Naive B cell (primary cell): ENCODE measurements around the gene DBP. TPM values are rescaled to one million over a fixed set of nuclear protein-coding genes. Genes with fewer than 3 reads are reported as not detected.
"Not testable (repeated sequence)": the region's sequence is repeated elsewhere in the genome, so short reads cannot be mapped to it uniquely, and the experiment has no call there.

Experiments
- ATAC-seq, 2 donors: fragments of 150-1000 bp; cut with Tn5 transposase; 2 replicates each; pipeline ENCODE4 v1.10.0; 2021; ENCODE audit warnings: low read depth in 2 of 2, mild to moderate bottlenecking in 2 of 2, moderate library complexity in 2 of 2
- DNase-seq: peaks from one replicate; pipeline ENCODE4 v3.0.0; 2022
- H3K27ac Mint-ChIP-seq, 6 donors: one replicate each; pipeline ENCODE4 v1.8.0; 2020 to 2022; ENCODE audit warnings: mild to moderate bottlenecking in 6 of 6, mixed read lengths in 6 of 6, moderate library complexity in 5 of 6, inconsistent platforms in 2 of 6
- H3K27me3 Mint-ChIP-seq, 3 donors: one replicate each; pipeline ENCODE4 v1.8.0; 2021 to 2022; ENCODE audit warnings: mixed read lengths in 3 of 3, mild to moderate bottlenecking in 1 of 3
- H3K36me3 Mint-ChIP-seq, 2 donors: one replicate each; pipeline ENCODE4 v1.8.0; 2020 to 2022; ENCODE audit warnings: mixed read lengths in 2 of 2, inconsistent platforms in 1 of 2, mild to moderate bottlenecking in 1 of 2
- H3K4me1 Mint-ChIP-seq, 3 donors: one replicate each; pipeline ENCODE4 v1.8.0; 2020 to 2022; ENCODE audit warnings: mixed read lengths in 3 of 3, inconsistent platforms in 1 of 3, mild to moderate bottlenecking in 1 of 3, moderate library complexity in 1 of 3
- H3K4me3 Mint-ChIP-seq, 8 donors: one replicate each; pipeline ENCODE4 v1.8.0; 2020 to 2022; ENCODE audit warnings: mild to moderate bottlenecking in 8 of 8, mixed read lengths in 8 of 8, moderate library complexity in 8 of 8, inconsistent platforms in 2 of 8
- H3K9me3 Mint-ChIP-seq, 7 donors: one replicate each; pipeline ENCODE4 v1.8.0; 2020 to 2022; ENCODE audit warnings: mixed read lengths in 7 of 7, mild to moderate bottlenecking in 5 of 7, inconsistent platforms in 2 of 7, moderate library complexity in 1 of 7
- polyA plus RNA-seq, 6 donors: library from polyadenylated mRNA; unstranded; fragments of 300-500 nt; fragmentation: Illumina TruSeq; gene quantifications; one replicate each; pipeline ENCODE4 v1.2.3, GENCODE V29; 2021; ENCODE audit warnings: low read depth in 6 of 6

Gene DBP
- polyA plus RNA-seq: 10 to 100 TPM; 27.6 to 73.8 (median 46.4) TPM

GRCh38 chr19:48636859-48637448, at the start of gene DBP:
TSS of gene DBP (minus strand) at chr19:48637379. CDS start at chr19:48636994, 385 bp downstream.
- ATAC-seq (no peak), DNase-seq (no peak)
- Mint-ChIP-seq H3K27ac (peak within 1 kb of the TSS; percentile 92 to 100 (median 99)), H3K4me3 (peak within 1 kb of the TSS; percentile 88 to 99 (median 98)), H3K36me3 (peaks cover 0 to 18% of the 10 kb centered on the region in 2 donors), H3K4me1 (peaks cover 50 to 60% (median 57%) of the 10 kb centered on the region in 3 donors), H3K27me3 (no peaks in the 10 kb centered on the region), H3K9me3 (peaks cover 0 to 7% (median 0%) of the 10 kb centered on the region in 7 donors)

DNA sequence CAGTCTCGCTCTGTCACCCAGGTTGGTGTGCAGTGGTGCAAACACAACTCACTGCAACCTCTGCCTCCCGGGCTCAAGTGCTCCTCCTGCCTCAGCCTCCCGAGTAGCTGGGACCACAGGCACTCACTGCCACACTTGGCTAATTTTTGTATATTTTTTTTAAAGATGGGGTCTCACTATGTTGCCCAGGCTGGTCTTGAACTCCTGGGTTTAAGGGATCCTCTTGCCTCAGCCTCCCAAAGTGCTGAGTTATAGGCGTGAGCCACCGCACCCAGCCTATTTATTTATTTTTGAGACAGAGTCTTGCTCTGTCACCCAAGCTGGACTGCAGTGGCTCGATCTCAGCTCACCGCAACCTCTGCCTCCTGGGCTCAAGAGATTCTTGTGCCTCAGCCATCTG, 49.5 kb upstream of the DBP start:
- not testable (repeated sequence) for H3K4me3 Mint-ChIP-seq, H3K36me3 Mint-ChIP-seq, H3K27me3 Mint-ChIP-seq, DNase-seq, H3K9me3 Mint-ChIP-seq, H3K4me1 Mint-ChIP-seq, ATAC-seq
- H3K27ac Mint-ChIP-seq: peak overlapping the region in 1 of 6 donors; percentile 82

DNA sequence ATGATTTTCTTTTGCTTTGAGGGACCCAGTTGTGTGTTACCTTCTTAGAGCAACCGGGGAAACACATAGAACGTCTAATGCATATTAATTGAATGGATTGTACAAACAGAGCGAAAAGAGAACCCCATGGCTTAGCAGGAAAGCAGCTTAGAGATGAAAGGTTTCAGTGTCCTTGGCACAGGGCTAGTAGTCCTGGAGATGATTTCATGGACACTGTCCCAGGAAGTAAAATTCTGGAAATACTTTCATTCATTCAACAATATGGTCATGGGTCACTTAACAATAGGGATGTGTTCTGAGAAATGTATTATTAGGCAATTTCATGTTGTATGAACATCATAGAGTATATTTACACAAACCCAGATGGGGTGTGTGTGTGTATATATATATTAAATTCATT, 48.9 kb upstream of the DBP start:
- DNase-seq (no peak), ATAC-seq (no peak)
- H3K36me3 Mint-ChIP-seq: no peaks in the 10 kb centered on the region
- H3K9me3 Mint-ChIP-seq: no peaks in the 10 kb centered on the region
- H3K4me1 Mint-ChIP-seq: peaks cover 0 to 4% (median 0%) of the 10 kb centered on the region in 3 donors
- H3K4me3 Mint-ChIP-seq: no peak overlapping the region
- no peak overlapping the region for H3K27ac Mint-ChIP-seq
- H3K27me3 Mint-ChIP-seq: no peaks in the 10 kb centered on the region

DNA sequence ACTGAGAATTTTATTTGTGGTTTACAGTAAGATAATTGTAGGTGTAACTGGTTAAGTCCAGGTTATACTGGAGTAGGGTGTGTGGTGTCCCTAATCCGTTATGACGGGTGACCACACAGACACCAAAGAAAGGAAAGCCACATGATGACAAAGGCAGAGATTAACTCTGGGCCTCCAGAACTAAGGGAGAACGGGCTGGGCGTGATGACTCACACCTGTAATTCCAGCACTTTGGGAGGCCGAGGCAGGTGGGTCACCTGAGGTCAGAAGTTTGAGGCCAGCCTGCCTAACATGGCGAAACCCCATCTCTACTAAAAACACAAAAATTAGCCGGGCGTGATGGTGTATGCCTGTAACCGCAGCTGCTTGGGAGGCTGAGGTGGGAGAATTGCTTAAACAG, 48.4 kb upstream of the DBP start:
- ATAC-seq (no peak), DNase-seq (no peak)
- H3K4me3 Mint-ChIP-seq: no peak overlapping the region

GRCh38 chr19:48683349-48683748, 46.2 kb upstream of the DBP start:
- DNase-seq: peak; percentile 20
- peak overlapping the region in 1 of 6 donors; percentile 69 for H3K27ac Mint-ChIP-seq
- no peaks in the 10 kb centered on the region for H3K36me3 Mint-ChIP-seq
- ATAC-seq: peak; percentile 41 to 49
- H3K4me1 Mint-ChIP-seq: peaks cover 0 to 4% (median 0%) of the 10 kb centered on the region in 3 donors
- peak overlapping the region in 6 of 8 donors; percentile 15 to 79 (median 53) for H3K4me3 Mint-ChIP-seq
- H3K9me3 Mint-ChIP-seq: no peaks in the 10 kb centered on the region
- no peaks in the 10 kb centered on the region for H3K27me3 Mint-ChIP-seq

More for the DNA sequence above, 48.4 kb upstream of the DBP start:
- no peaks in the 10 kb centered on the region for H3K9me3 Mint-ChIP-seq
- peaks cover 0 to 4% (median 0%) of the 10 kb centered on the region in 3 donors for H3K4me1 Mint-ChIP-seq
- no peaks in the 10 kb centered on the region for H3K36me3 Mint-ChIP-seq
- H3K27ac Mint-ChIP-seq: peak overlapping the region in 2 of 6 donors; percentile 10 to 20
- H3K27me3 Mint-ChIP-seq: no peaks in the 10 kb centered on the region

DNA sequence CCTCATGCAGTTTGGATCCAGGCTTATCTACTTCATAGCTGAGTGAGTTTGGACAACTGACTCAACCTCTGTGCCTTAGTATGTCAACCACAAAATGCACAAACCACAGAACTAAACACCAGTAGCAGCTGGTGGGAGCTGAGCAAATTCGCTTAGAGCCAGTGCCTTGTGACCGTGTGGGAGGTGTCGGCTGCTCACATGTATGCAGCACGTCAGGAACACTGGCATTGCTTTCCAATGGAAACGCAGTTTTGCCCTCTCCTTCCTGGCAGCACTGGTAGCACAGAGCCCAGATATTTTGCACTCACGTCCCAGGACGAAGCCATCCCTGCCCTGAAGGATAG, 43.9 kb upstream of the DBP start:
- H3K27me3 Mint-ChIP-seq: no peaks in the 10 kb centered on the region
- no peaks in the 10 kb centered on the region for H3K36me3 Mint-ChIP-seq
- ATAC-seq (no peak), DNase-seq (no peak)
- H3K4me1 Mint-ChIP-seq: peaks cover 0 to 4% (median 0%) of the 10 kb centered on the region in 3 donors
- no peak overlapping the region for H3K27ac Mint-ChIP-seq
- no peaks in the 10 kb centered on the region for H3K9me3 Mint-ChIP-seq
- no peak overlapping the region for H3K4me3 Mint-ChIP-seq

GRCh38 chr19:48680436-48681126, 43.4 kb upstream of the DBP start:
- ATAC-seq (no peak), DNase-seq (no peak)
- Mint-ChIP-seq H3K9me3 (no peaks in the 10 kb centered on the region), H3K27ac (no peak overlapping the region), H3K4me3 (no peak overlapping the region), H3K27me3 (peaks cover 0 to under 1% (median 0%) of the 10 kb centered on the region in 3 donors), H3K4me1 (peaks cover under 1 to 4% (median 1%) of the 10 kb centered on the region in 3 donors), H3K36me3 (no peaks in the 10 kb centered on the region)

- H3K4me1 Mint-ChIP-seq, H3K9me3 Mint-ChIP-seq, ATAC-seq, H3K4me3 Mint-ChIP-seq, H3K27ac Mint-ChIP-seq, H3K27me3 Mint-ChIP-seq, H3K36me3 Mint-ChIP-seq, DNase-seq: not testable (repeated sequence)
Observed at GRCh38 chr19:48680006-48680405, 42.8 kb upstream of the DBP start.

DNA sequence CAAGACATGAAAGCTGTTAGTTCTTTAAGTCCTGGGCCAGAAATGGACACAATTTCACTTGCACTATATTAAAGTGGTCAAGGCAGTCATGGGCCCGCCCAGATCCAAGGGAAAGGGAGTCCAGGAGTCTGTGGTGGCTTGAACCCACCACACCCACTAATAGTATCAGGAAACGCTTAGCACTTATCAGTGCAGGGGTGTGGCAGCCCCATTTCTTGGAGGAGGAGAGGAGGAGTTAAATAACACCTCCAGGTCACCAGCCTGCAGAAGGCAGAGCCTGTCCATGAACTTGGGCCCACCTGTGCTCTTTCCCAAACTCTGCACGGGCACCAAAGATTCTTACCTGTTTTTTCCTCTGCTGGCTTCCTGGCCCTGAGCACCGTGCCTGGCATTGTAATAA, 41.0 kb upstream of the DBP start:
- H3K36me3 Mint-ChIP-seq: no peaks in the 10 kb centered on the region
- H3K27ac Mint-ChIP-seq: peak overlapping the region in 1 of 6 donors; percentile 66
- no peak overlapping the region for H3K4me3 Mint-ChIP-seq
- DNase-seq (no peak), ATAC-seq (no peak)
- H3K4me1 Mint-ChIP-seq: peaks cover 7 to 11% (median 9%) of the 10 kb centered on the region in 3 donors
- H3K9me3 Mint-ChIP-seq: no peaks in the 10 kb centered on the region
- H3K27me3 Mint-ChIP-seq: peaks cover 0 to 5% (median 3%) of the 10 kb centered on the region in 3 donors

DNA sequence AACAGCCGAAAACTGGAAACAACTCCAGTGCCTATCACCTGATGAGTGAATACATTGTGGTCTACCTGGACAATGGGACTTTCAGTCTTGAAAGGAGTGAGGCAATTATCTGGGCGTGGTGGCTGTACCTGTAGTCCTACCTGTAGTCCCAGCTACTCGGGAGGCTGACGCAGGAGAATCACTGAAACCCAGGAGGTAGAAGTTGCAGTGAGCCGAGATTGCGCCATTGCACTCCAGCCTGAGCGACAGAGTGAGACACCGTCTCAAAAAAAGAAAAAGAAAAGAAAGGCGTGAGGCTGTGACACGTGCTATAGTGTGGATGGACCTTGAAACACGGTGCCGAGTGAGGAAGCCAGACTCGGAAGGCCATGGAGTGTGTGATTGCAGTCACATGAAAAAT, 39.7 kb upstream of the DBP start:
- H3K9me3 Mint-ChIP-seq: no peaks in the 10 kb centered on the region
- H3K4me1 Mint-ChIP-seq: peaks cover 7 to 9% (median 8%) of the 10 kb centered on the region in 3 donors
- no peaks in the 10 kb centered on the region for H3K36me3 Mint-ChIP-seq
- no peak for DNase-seq
- H3K4me3 Mint-ChIP-seq: no peak overlapping the region
- peaks cover 0 to 5% (median 3%) of the 10 kb centered on the region in 3 donors for H3K27me3 Mint-ChIP-seq
- no peak for ATAC-seq
- no peak overlapping the region for H3K27ac Mint-ChIP-seq

GRCh38 chr19:48676487-48676886, 39.3 kb upstream of the DBP start:
- Mint-ChIP-seq H3K4me3 (no peak overlapping the region), H3K27me3 (peaks cover 0 to 5% (median 3%) of the 10 kb centered on the region in 3 donors), H3K4me1 (peaks cover 7 to 9% (median 8%) of the 10 kb centered on the region in 3 donors), H3K9me3 (no peaks in the 10 kb centered on the region), H3K36me3 (no peaks in the 10 kb centered on the region), H3K27ac (no peak overlapping the region)
- DNase-seq (no peak), ATAC-seq (no peak)

- H3K27ac Mint-ChIP-seq: peak overlapping the region in 5 of 6 donors; percentile 10 to 67 (median 49)
- DNase-seq: peak; percentile 73
- H3K4me3 Mint-ChIP-seq: peak overlapping the region in 4 of 8 donors; percentile 12 to 78 (median 21)
- H3K27me3 Mint-ChIP-seq: peaks cover 0 to 5% (median 3%) of the 10 kb centered on the region in 3 donors
- no peaks in the 10 kb centered on the region for H3K36me3 Mint-ChIP-seq
- H3K4me1 Mint-ChIP-seq: peaks cover 7 to 10% (median 8%) of the 10 kb centered on the region in 3 donors
- H3K9me3 Mint-ChIP-seq: no peaks in the 10 kb centered on the region
- ATAC-seq: peak; percentile 91 to 97
Observed at GRCh38 chr19:48674921-48675824, 38.0 kb upstream of the DBP start.

DNA sequence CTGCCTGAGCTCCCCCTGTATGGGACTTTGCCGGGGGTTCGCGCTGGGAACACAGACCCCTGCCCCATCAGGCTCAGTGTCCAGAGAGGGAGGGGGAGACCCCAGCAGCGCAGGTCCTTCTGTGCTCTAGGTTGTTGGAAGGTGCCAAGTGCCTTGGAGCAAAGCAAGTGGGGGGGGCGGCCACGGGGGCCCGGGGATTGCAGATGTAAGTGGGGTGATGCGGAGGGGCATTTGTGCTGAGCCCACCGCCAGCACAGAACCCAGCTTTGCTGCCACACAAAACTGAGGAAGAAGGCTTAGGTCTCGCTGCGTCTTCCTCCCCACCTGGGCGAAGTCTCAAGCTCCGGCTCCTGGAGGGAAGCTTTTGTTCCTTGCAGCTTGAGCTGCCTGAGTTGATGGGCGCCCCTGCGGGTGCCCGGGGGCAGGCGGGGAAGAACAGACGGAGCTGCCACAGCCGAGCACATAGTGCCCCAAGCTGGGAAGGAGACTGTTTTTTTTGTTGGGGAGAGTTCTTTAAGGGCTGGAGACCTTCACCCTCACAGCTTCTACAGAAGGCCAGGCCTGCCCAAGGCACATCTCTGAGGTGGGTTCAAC, 37.1 kb upstream of the DBP start:
- Mint-ChIP-seq H3K4me3 (no peak overlapping the region), H3K27me3 (peaks cover 0 to 5% (median 3%) of the 10 kb centered on the region in 3 donors), H3K4me1 (peaks cover 12 to 15% (median 14%) of the 10 kb centered on the region in 3 donors), H3K36me3 (no peaks in the 10 kb centered on the region), H3K27ac (no peak overlapping the region), H3K9me3 (peaks cover 0 to 7% (median 0%) of the 10 kb centered on the region in 7 donors)
- ATAC-seq (no peak), DNase-seq (no peak)
